IMR-90 (cell line): ENCODE measurements around the gene GKAP1. TPM values are rescaled to one million over a fixed set of nuclear protein-coding genes. Genes with fewer than 3 reads are reported as not detected.
"Not testable (repeated sequence)": the region's sequence is repeated elsewhere in the genome, so short reads cannot be mapped to it uniquely, and the experiment has no call there.

Experiments used
- ATAC-seq: fragments of 200-7000 bp; cut with Tn5 transposase; 2 replicates; pipeline ENCODE4 v1.9.1; 2020; ENCODE audit warnings: low read depth, mild to moderate bottlenecking, moderate library complexity
- BruUV-seq: library from RNA; stranded (reverse); fragments of 400-500 nt; replicated peaks from 2 replicates; lab custom pipeline; 2021; lab: Mats Ljungman, UMichigan
- CTCF ChIA-PET: fragments of 300-600 bp; formaldehyde crosslinking; extraction: SDS; loops from one replicate; lab custom pipeline; 2021; ENCODE audit warnings: antibody characterized with exemption; lab: Yijun Ruan, JAX
- POLR2A ChIA-PET: fragments of 300-600 bp; sonication (Branson Sonifier 250); formaldehyde crosslinking; loops from one replicate; lab custom pipeline; 2022; ENCODE audit warnings: antibody characterized with exemption; ENCODE audit not compliant: unreplicated experiment; lab: Charles Lee
- DNase-seq: peaks from one replicate; pipeline ENCODE4 v3.0.0; 2013
- H2AFZ ChIP-seq: replicated peaks from 2 replicates; pipeline ENCODE3; 2013; ENCODE audit warnings: low read length, mild to moderate bottlenecking; ENCODE audit not compliant: poor library complexity
- H2AK5ac ChIP-seq: 2 replicates; pipeline ENCODE4 v1.6.1; 2013; ENCODE audit warnings: low read depth, low read length, inconsistent platforms
- H2AK9ac ChIP-seq: replicated peaks from 2 replicates; pipeline ENCODE3; 2013; ENCODE audit warnings: mild to moderate bottlenecking, low read depth, low read length, moderate library complexity; ENCODE audit not compliant: poor library complexity
- H2BK120ac ChIP-seq: 2 replicates; pipeline ENCODE4 v1.6.1; 2013; ENCODE audit warnings: low read depth, low read length, inconsistent platforms
- H2BK15ac ChIP-seq: 3 replicates; pipeline ENCODE4 v1.6.1; 2013; ENCODE audit warnings: low read depth, low read length, inconsistent platforms
- H2BK20ac ChIP-seq: 2 replicates; pipeline ENCODE4 v1.6.1; 2013; ENCODE audit warnings: low read depth, mild to moderate bottlenecking, inconsistent platforms, low read length, moderate library complexity
- H2BK5ac ChIP-seq: 2 replicates; pipeline ENCODE4 v1.6.1; 2013; ENCODE audit warnings: mild to moderate bottlenecking, low read depth, low read length, inconsistent platforms; ENCODE audit not compliant: poor library complexity, severe bottlenecking
- H3K14ac ChIP-seq: replicated peaks from 2 replicates; pipeline ENCODE4 v1.6.1; 2013; ENCODE audit warnings: low read depth, low read length, inconsistent platforms
- H3K18ac ChIP-seq: 2 replicates; pipeline ENCODE4 v1.6.1; 2013; ENCODE audit warnings: low read depth, low read length, control low read depth
- H3K23ac ChIP-seq: 2 replicates; pipeline ENCODE4 v1.6.1; 2013; ENCODE audit warnings: low read depth, low read length, inconsistent platforms
- H3K27ac ChIP-seq: 2 replicates; pipeline ENCODE4 v1.5.1; 2013; ENCODE audit warnings: mild to moderate bottlenecking, control low read depth, low read length; ENCODE audit not compliant: insufficient read depth
- H3K27me3 ChIP-seq: 2 replicates; pipeline ENCODE4 v1.6.1; 2013; ENCODE audit warnings: low read length; ENCODE audit not compliant: control insufficient read depth, insufficient read depth
- H3K36me3 ChIP-seq: 2 replicates; pipeline ENCODE4 v1.6.1; 2013; ENCODE audit warnings: low read length, mixed read lengths; ENCODE audit not compliant: control insufficient read depth, insufficient read depth
- H3K4ac ChIP-seq: 2 replicates; pipeline ENCODE4 v1.6.1; 2013; ENCODE audit warnings: low read depth, low read length, inconsistent platforms
- H3K4me1 ChIP-seq: 2 replicates; pipeline ENCODE4 v1.6.1; 2013; ENCODE audit warnings: low read length, mixed read lengths; ENCODE audit not compliant: control insufficient read depth, insufficient read depth
- H3K4me2 ChIP-seq: 2 replicates; pipeline ENCODE4 v1.6.1; 2013; ENCODE audit warnings: low read depth, mild to moderate bottlenecking, control low read depth, low read length, moderate library complexity
- H3K4me3 ChIP-seq: 2 replicates; pipeline ENCODE4 v1.5.1; 2013; ENCODE audit warnings: low read depth, mild to moderate bottlenecking, control low read depth, low read length, moderate library complexity; ENCODE audit not compliant: insufficient read depth
- H3K56ac ChIP-seq: 2 replicates; pipeline ENCODE4 v1.6.1; 2013; ENCODE audit warnings: low read length, inconsistent platforms; ENCODE audit not compliant: insufficient read depth; ENCODE audit errors: extremely low read depth
- H3K79me1 ChIP-seq, 2 experiments: 2 replicates each; pipeline ENCODE4 v1.6.1; 2013; ENCODE audit warnings: low read length in 2 of 2, inconsistent platforms in 1 of 2, low read depth in 1 of 2
- H3K9ac ChIP-seq: 2 replicates; pipeline ENCODE4 v1.6.1; 2013; ENCODE audit warnings: low read depth, low read length, control low read depth
- H3K9me1 ChIP-seq: 2 replicates; pipeline ENCODE4 v1.6.1; 2013; ENCODE audit warnings: low read length, inconsistent platforms; ENCODE audit not compliant: insufficient read depth
- H3K9me3 ChIP-seq: 2 replicates; pipeline ENCODE4 v1.6.1; 2013; ENCODE audit warnings: low read length; ENCODE audit not compliant: control insufficient read depth, insufficient read depth
- H4K20me1 ChIP-seq: 2 replicates; pipeline ENCODE4 v1.6.1; 2013; ENCODE audit warnings: low read length, inconsistent platforms; ENCODE audit not compliant: insufficient read depth
- H4K5ac ChIP-seq: 2 replicates; pipeline ENCODE4 v1.6.1; 2013; ENCODE audit warnings: mild to moderate bottlenecking, low read depth, low read length, control low read depth
- H4K8ac ChIP-seq, 2 experiments: 2 replicates each; pipeline ENCODE4 v1.6.1; 2013; ENCODE audit warnings: low read depth in 2 of 2, low read length in 2 of 2, control low read depth in 1 of 2, inconsistent platforms in 1 of 2
- H4K91ac ChIP-seq: 2 replicates; pipeline ENCODE4 v1.6.1; 2013; ENCODE audit warnings: low read depth, low read length, inconsistent platforms; ENCODE audit not compliant: insufficient read depth
- WGBS, 2 experiments: methylation state at CpG; one replicate each; pipeline versions ENCODE4 v1.1.5 to v1.1.7; 2013; ENCODE audit warnings: missing lambda C conversion rate in 2 of 2; ENCODE audit not compliant: insufficient read length in 1 of 2; ENCODE audit errors: extremely low coverage in 2 of 2; 5-methylcytosine and 5-hydroxymethylcytosine counted together
- dilution Hi-C: fragments of 300-500 bp; cut with HindIII; formaldehyde crosslinking; loops from one replicate; pipeline ENCODE4 v1.14.3; 2018; ENCODE audit warnings: low sequenced_read_pairs; ENCODE audit not compliant: unreplicated experiment
- in situ Hi-C: fragments of 300-500 bp; cut with MboI; formaldehyde crosslinking; loops from 3 replicates; pipeline ENCODE4 v1.14.3; 2019; ENCODE audit warnings: low sequenced_read_pairs, inconsistent platforms, mixed read lengths
- intact Hi-C: fragments of 100-400 bp; cut with micrococcal nuclease; formaldehyde crosslinking; loops from 2 replicates; pipeline ENCODE4 v1.10.0; 2022
- polyA plus RNA-seq, 3 experiments: library from polyadenylated mRNA; depleted of rRNA; stranded (reverse); fragments of >200 nt; gene quantifications; 2 replicates each; pipeline ENCODE4 v1.2.3, GENCODE V29; 2012; ENCODE audit warnings: low replicate concordance in 1 of 3
- total RNA-seq: library from RNA; depleted of rRNA; stranded (reverse); fragments of >200 nt; gene quantifications from 2 replicates; pipeline ENCODE4 v1.2.3, GENCODE V29; 2012

The GKAP1 gene
- total and polyA plus RNA-seq, 2 of the 4 experiments (the other 2 are of a cell fraction), result 0.18 to 1.4 TPM

DNA sequence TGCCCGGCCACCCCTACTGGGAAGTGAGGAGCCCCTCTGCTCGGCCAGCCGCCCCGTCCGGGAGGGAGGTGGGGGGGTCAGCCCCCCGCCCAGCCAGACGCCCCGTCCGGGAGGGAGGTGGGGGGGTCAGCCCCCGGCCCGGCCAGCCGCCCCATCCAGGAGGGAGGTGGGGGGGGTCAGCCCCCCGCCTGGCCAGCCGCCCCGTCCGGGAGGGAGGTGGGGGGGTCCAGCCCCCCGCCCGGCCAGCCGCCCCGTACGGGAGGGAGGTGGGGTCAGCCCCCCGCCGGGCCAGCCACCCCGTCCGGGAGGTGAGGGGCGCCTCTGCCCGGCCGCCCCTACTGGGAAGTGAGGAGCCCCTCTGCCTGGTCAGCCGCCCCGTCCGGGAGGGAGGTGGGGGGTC is 13.1 kb downstream of the GKAP1 start:
- intact Hi-C loops, CTCF ChIA-PET, H3K9me3 ChIP-seq, H3K27me3 ChIP-seq, BruUV-seq, H2AK9ac ChIP-seq, DNase-seq, H3K4me2 ChIP-seq, H3K4me3 ChIP-seq, H2AK5ac ChIP-seq, in situ Hi-C loops, H2BK15ac ChIP-seq, H2BK20ac ChIP-seq, H2BK120ac ChIP-seq, H4K91ac ChIP-seq, H3K4ac ChIP-seq, H2BK5ac ChIP-seq, H3K9ac ChIP-seq, H3K14ac ChIP-seq, H3K9me1 ChIP-seq, ATAC-seq, dilution Hi-C loops, H3K23ac ChIP-seq, POLR2A ChIA-PET, H3K4me1 ChIP-seq, H4K20me1 ChIP-seq, H3K18ac ChIP-seq, H3K79me1 ChIP-seq, H3K36me3 ChIP-seq, H4K5ac ChIP-seq, H3K27ac ChIP-seq, H2AFZ ChIP-seq, H3K56ac ChIP-seq, H4K8ac ChIP-seq: not testable (repeated sequence)
- WGBS, 2 experiments, result no CpG with 5 or more reads among the region's 31 CpGs

- WGBS, 2 experiments, result no CpG with 5 or more reads among the region's 33 CpGs
- H3K18ac ChIP-seq, ATAC-seq, H3K4me2 ChIP-seq, H3K36me3 ChIP-seq, H2AK9ac ChIP-seq, H3K4me1 ChIP-seq, H3K56ac ChIP-seq, H3K4me3 ChIP-seq, H3K23ac ChIP-seq, intact Hi-C loops, H3K14ac ChIP-seq, H2BK15ac ChIP-seq, CTCF ChIA-PET, in situ Hi-C loops, H4K5ac ChIP-seq, H4K20me1 ChIP-seq, H3K9ac ChIP-seq, H3K9me1 ChIP-seq, H3K9me3 ChIP-seq, BruUV-seq, H4K91ac ChIP-seq, H3K27ac ChIP-seq, H2BK20ac ChIP-seq, H3K4ac ChIP-seq, H2AFZ ChIP-seq, H2BK5ac ChIP-seq, POLR2A ChIA-PET, H2BK120ac ChIP-seq, H4K8ac ChIP-seq, DNase-seq, dilution Hi-C loops, H3K79me1 ChIP-seq, H3K27me3 ChIP-seq, H2AK5ac ChIP-seq: not testable (repeated sequence)
Observed at GRCh38 chr9:83803941-83804340, 13.6 kb downstream of the GKAP1 start.
